HG02840 (cell line): ENCODE data around the gene NFKBIZ.
"Not testable (repeated sequence)": the region's sequence is repeated elsewhere in the genome, so short reads cannot be mapped to it uniquely, and the experiment has no call there.

Source experiments
- ATAC-seq: cut with Tn5 transposase; IDR thresholded peaks from one replicate; pipeline ENCODE4 v1.9.1; 2021; ENCODE audit warnings: mild to moderate bottlenecking, moderate library complexity, moderate number of reproducible peaks; ENCODE audit not compliant: unreplicated experiment, low FRiP score

The NFKBIZ gene

GRCh38 chr3:101850246-101851051 lies 1.1 kb downstream of the NFKBIZ start:
- no peak for ATAC-seq

GRCh38 chr3:101851072-101851770 lies 1.9 kb downstream of the NFKBIZ start:
- ATAC-seq, result no peak

DNA sequence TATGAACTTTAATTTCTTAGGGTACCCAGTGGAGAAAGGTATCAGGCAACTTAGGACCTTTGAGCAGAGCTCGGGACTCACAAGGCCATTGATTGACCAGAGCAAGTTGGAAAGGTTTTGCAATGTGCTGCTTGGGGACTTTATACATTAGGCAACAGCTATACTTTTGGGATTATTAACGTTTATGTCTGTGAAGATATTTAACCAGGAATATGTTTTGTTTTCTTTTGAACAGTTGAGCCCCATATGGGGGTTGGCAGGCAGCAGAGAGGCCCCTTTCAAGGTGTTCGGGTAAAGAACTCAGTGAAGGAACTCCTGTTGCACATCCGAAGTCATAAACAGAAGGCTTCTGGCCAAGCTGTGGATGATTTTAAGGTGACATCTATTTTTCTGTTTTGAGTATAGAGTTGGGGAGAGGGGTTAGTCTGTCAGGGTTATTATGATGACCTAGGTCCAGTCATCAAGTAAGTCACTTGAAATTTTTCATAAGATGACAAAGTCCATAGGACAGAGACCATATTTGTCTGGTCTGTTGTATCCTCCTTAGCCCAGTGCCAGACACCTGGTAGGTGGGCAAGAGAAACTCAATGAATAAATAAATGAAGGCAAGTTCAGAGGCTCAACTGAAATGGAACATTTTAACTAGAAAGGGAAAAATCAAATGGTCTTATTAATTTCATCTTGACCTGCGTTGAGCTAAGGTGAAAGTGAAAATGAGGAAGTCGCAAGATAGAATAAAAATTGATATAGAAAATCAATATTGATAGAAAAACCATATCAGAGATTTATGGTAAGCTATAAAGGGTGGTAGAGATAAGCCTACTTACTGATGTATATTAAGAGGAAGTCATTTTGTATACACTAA lies 2.8 kb downstream of the NFKBIZ start:
- ATAC-seq, result no peak

DNA sequence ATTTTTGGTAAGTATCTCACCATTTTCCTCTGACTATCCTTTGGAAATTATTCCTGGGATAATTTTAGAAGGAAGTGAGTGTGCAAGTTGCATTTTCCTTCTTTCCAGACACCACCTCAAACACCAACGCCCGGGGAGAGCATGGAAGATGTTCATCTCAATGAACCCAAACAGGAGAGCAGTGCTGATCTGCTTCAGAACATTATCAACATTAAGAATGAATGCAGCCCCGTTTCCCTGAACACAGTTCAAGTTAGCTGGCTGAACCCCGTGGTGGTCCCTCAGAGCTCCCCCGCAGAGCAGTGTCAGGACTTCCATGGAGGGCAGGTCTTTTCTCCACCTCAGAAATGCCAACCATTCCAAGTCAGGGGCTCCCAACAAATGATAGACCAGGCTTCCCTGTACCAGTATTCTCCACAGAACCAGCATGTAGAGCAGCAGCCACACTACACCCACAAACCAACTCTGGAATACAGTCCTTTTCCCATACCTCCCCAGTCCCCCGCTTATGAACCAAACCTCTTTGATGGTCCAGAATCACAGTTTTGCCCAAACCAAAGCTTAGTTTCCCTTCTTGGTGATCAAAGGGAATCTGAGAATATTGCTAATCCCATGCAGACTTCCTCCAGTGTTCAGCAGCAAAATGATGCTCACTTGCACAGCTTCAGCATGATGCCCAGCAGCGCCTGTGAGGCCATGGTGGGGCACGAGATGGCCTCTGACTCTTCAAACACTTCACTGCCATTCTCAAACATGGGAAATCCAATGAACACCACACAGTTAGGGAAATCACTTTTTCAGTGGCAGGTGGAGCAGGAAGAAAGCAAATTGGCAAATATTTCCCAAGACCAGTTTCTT lies 3.9 kb downstream of the NFKBIZ start:
- no peak for ATAC-seq

- no peak for ATAC-seq
These were observed 4.7 kb downstream of the NFKBIZ start for GRCh38 chr3:101853982-101854381.

DNA sequence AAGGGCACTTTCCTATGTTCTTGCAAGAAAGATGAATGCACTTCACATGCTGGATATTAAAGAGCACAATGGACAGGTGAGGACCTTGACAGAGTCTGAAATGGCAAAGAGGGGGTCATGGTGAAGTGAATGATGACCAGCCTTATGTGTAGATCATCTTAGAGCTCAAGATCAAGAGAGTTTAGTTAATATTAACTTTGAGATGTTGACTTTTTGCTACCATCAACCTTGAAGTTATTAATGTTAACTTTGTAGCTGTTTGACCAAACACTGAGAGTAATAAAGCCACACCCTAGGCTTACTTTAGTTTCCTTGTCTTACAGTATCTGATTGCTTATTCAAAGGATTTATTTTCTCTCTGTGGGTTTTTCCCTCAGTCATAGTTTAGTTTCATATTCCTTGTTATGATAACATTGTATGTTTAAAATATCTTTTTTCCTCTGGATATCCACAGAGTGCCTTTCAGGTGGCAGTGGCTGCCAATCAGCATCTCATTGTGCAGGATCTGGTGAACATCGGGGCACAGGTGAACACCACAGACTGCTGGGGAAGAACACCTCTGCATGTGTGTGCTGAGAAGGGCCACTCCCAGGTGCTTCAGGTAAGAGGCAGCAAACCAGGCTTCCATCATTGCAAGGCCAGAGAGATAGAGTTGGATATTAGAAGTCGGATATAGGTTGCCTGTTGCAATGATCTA lies 5.4 kb downstream of the NFKBIZ start:
- no peak for ATAC-seq

DNA sequence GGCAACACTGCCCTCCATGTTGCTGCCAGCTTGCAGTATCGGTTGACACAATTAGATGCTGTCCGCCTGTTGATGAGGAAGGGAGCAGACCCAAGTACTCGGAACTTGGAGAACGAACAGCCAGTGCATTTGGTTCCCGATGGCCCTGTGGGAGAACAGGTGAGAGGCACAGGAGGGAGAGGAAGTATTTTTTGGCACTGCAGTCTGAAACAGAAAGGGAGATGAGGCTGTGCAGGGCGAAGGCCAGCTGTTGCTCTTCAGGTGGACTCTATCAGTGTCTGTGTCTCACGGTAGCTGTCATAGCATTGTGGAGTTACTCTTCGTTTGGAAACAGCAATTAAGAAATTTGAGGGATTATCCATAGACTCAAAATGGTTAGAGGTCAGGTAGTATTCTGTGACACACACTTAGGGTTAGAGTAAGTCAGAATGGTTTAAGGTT lies 8.0 kb downstream of the NFKBIZ start:
- no peak for ATAC-seq

DNA sequence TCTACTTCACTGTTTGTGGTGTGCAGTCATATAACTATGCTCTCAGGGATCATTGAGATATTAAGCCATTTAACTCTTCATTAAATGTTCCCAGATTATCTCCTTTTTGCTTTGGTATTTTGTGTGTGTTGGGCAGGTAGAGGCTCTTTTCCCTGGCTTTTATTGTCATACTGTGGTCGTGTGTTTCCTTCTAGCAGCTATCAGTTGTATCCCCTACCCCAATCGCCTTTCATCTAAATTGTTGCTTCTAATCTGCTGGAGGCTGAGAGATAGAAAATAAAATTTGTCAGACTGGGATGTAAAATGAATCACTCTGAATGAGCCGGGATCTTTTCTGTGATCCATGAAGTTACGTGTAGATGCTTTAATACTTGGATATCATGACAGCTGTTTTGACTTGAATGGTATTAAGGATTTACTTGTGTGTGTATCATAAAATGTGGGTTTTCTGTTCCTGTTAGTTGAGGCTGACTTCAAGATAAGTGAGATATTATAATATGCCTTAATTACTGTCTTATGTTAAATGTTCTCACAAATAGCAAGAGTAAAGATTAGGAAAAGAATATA lies 9.2 kb downstream of the NFKBIZ start:
- no peak for ATAC-seq

DNA sequence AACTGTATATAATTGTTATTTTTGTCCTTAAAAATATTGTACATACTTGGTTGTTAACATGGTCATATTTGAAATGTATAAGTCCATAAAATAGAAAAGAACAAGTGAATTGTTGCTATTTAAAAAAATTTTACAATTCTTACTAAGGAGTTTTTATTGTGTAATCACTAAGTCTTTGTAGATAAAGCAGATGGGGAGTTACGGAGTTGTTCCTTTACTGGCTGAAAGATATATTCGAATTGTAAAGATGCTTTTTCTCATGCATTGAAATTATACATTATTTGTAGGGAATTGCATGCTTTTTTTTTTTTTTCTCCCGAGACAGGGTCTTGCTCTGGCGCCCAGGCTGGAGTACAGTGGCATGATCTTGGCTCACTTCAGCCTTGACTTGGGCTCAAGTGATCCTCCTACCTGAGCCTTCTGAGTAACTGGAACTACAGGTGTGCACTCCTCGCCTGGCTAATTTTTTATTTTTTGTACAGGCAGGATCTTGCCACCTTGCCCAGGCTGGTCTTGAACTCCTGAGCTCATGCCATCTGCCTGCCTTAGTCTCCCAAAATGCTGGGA lies 10.7 kb downstream of the NFKBIZ start:
- no peak for ATAC-seq

DNA sequence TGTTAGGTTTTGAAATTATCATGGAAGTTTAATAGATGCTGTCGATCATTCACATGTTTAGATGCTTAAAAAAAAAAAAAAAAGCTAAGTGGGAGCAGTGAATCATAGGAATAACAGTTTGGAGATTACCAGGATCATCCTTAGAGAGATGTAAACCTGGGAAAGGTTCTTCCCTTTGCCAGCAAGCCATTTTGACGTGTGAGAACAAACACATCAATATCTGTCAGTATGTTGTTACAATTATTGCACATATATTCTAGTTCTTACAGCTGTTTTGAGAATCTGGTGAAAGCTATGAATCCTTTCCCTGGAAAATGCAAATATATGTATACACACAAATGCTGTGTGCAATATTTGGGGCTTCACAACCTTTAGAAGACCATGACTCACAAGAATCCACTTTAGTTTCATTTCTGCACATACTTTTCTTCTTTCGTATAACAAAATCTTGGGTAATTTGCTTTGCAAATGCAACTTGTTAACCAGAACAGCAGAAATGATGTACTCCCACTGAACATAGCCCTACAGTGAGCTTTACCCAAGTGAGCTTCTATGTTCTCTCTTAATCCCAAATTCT lies 12.0 kb downstream of the NFKBIZ start:
- no peak for ATAC-seq

DNA sequence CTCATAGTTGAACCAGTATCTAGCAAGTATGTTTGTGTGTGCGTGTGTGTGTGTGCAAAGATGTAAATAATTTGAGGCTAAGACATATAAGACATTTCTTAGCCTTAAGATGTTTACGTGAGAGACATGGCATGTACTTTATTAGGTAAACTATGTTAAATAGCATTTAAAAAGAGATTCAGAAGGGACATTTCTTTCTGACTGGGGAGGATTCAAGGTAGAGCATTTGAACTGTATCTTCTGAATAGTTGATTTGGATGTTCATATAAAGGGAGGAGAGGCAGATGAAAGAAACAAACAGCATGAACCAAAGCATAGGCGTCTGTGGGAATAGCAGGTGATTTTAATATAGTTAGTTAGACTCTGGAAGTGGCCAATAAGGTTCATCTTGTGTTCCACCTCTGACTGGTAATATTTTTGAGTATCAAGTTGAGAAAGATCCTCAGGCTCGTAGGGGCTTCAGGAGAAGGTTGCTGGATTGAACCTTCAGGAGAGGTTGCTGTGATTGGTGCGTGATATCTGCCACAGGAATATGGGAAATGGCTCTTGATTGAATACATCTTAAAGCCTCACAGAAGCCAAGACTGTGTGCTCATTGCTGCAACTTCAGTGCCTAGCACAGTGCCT lies 12.6 kb downstream of the NFKBIZ start:
- no peak for ATAC-seq

- no peak for ATAC-seq
These were observed 13.3 kb downstream of the NFKBIZ start for GRCh38 chr3:101862416-101863165.

- not testable (repeated sequence) for ATAC-seq
These were observed 15.6 kb downstream of the NFKBIZ start for GRCh38 chr3:101864926-101865325.

GRCh38 chr3:101865751-101866509 lies 16.6 kb downstream of the NFKBIZ start:
- no peak for ATAC-seq

DNA sequence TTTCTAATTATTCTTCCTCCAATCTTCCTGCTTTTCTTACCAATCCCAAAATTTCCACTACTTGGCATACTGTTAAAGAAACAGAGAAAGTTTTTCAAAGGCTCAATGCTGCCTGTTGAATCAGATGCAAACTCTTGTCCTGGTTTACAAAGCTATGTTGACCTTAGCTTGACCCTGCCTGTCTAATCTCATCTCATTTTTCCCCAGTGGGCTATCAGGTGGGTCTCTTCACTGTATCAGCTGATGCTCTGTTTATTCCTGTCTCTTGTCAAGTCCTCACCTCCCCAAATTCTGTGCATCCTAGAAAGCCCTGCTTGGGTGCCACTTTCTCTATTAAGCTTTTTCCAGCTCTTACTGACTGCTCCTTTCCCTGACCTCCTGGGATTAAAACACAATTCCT lies 18.2 kb downstream of the NFKBIZ start:
- ATAC-seq, result no peak

DNA sequence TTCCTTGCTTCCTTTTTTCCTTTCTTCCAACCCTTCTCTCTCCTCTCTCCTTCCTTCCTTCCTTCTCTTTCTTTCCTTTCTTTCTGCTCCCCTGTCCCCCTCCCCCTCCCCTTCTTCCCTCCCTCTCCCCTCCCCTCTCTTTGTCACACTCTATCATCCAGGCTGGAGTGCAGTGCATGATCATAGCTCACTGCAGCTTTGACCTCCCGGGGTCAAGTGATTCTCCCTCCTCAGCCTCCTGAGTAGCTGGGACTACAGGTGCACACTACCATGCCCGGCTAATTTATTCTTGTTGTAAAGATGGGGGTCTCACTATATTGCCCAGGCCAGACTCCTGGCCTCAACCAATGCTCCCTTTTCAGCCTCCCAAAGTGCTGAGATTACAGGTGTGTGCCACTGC lies 18.7 kb downstream of the NFKBIZ start:
- ATAC-seq, result no peak
